ENCODE results near the gene MX1.

The MX1 gene, protein sequence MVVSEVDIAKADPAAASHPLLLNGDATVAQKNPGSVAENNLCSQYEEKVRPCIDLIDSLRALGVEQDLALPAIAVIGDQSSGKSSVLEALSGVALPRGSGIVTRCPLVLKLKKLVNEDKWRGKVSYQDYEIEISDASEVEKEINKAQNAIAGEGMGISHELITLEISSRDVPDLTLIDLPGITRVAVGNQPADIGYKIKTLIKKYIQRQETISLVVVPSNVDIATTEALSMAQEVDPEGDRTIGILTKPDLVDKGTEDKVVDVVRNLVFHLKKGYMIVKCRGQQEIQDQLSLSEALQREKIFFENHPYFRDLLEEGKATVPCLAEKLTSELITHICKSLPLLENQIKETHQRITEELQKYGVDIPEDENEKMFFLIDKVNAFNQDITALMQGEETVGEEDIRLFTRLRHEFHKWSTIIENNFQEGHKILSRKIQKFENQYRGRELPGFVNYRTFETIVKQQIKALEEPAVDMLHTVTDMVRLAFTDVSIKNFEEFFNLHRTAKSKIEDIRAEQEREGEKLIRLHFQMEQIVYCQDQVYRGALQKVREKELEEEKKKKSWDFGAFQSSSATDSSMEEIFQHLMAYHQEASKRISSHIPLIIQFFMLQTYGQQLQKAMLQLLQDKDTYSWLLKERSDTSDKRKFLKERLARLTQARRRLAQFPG

DNA sequence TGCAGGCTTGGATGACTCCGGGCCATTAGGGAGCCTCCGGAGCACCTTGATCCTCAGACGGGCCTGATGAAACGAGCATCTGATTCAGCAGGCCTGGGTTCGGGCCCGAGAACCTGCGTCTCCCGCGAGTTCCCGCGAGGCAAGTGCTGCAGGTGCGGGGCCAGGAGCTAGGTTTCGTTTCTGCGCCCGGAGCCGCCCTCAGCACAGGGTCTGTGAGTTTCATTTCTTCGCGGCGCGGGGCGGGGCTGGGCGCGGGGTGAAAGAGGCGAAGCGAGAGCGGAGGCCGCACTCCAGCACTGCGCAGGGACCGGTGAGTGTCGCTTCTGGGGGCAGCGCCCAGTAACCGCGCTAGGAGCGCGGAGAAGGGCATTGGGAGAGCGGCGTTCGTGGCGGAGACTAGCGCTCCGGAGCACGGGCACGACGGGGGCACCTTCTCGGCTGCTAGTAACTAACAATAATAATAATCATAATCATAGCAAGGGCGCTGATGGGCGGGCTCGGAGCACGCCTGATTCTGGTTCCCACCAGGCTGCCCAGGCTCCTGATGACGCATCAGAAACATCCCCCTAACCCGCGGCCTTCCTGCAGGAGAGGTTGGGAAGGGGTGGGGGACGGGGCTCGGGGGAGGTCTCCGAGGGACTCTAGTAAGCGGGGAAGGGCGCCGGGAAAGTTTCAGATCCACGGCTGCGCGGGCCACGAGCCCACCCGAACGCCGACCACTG is at the start of gene MX1:
Gene MX1 (plus strand): TSS at position 286 of the 722 bp plus-strand sequence. CDS start 5,832 bp downstream, outside the sequence.
- no peaks in the 10 kb centered on the region for H3K36me3 Mint-ChIP-seq (ENCODE audit: low read depth)
- peaks cover 5% of the 10 kb centered on the region for H3K4me1 Mint-ChIP-seq
- H3K27me3 Mint-ChIP-seq (ENCODE audit: low read depth, poor library complexity), result peaks cover 79% of the 10 kb centered on the region
- DNase-seq, result peak; percentile 44
- TF ChIP-seq, protein P1, sequence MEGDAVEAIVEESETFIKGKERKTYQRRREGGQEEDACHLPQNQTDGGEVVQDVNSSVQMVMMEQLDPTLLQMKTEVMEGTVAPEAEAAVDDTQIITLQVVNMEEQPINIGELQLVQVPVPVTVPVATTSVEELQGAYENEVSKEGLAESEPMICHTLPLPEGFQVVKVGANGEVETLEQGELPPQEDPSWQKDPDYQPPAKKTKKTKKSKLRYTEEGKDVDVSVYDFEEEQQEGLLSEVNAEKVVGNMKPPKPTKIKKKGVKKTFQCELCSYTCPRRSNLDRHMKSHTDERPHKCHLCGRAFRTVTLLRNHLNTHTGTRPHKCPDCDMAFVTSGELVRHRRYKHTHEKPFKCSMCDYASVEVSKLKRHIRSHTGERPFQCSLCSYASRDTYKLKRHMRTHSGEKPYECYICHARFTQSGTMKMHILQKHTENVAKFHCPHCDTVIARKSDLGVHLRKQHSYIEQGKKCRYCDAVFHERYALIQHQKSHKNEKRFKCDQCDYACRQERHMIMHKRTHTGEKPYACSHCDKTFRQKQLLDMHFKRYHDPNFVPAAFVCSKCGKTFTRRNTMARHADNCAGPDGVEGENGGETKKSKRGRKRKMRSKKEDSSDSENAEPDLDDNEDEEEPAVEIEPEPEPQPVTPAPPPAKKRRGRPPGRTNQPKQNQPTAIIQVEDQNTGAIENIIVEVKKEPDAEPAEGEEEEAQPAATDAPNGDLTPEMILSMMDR (IDR thresholded peaks at IDR 0.05), result no peak
- peak within 1 kb of the TSS; percentile 76 for H3K4me3 Mint-ChIP-seq
- no peaks in the 10 kb centered on the region for H3K9me3 Mint-ChIP-seq
- H3K27ac Mint-ChIP-seq, result no peak within 1 kb of the TSS

DNA sequence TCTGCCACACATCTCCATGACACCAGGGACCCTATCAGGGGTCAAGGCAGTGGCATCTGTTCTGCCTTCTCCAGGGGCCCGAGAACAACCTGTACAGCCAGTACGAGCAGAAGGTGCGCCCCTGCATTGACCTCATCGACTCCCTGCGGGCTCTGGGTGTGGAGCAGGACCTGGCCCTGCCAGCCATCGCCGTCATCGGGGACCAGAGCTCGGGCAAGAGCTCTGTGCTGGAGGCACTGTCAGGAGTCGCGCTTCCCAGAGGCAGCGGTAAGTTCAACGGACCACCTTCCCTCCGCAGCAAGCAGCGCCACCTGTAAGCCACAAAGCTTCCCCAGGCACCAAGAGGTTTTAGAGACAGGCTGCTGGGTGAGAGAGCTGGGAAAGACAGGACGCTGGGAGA is 48.3 kb upstream of the MX1 start:
- no peaks in the 10 kb centered on the region for H3K36me3 Mint-ChIP-seq (ENCODE audit: low read depth)
- no peak overlapping the region for H3K4me3 Mint-ChIP-seq
- H3K9me3 Mint-ChIP-seq, result peaks cover 11% of the 10 kb centered on the region
- peak overlapping the region; percentile 50 for H3K27ac Mint-ChIP-seq
- TF ChIP-seq, protein P1 (IDR thresholded peaks at IDR 0.05), result no peak
- peaks cover 14% of the 10 kb centered on the region for H3K27me3 Mint-ChIP-seq (ENCODE audit: low read depth, poor library complexity)
- no peaks in the 10 kb centered on the region for H3K4me1 Mint-ChIP-seq
- no peak for DNase-seq

GRCh38 chr21:41378849-41379248 is 47.2 kb upstream of the MX1 start:
- Mint-ChIP-seq H3K27me3 (ENCODE audit: low read depth, poor library complexity) (peaks cover 14% of the 10 kb centered on the region), H3K9me3 (peaks cover 15% of the 10 kb centered on the region), H3K36me3 (ENCODE audit: low read depth) (no peaks in the 10 kb centered on the region), H3K4me1 (no peaks in the 10 kb centered on the region), H3K27ac (no peak overlapping the region), H3K4me3 (no peak overlapping the region)
- no peak for DNase-seq
- TF ChIP-seq, protein P1 (IDR thresholded peaks at IDR 0.05), result no peak

DNA sequence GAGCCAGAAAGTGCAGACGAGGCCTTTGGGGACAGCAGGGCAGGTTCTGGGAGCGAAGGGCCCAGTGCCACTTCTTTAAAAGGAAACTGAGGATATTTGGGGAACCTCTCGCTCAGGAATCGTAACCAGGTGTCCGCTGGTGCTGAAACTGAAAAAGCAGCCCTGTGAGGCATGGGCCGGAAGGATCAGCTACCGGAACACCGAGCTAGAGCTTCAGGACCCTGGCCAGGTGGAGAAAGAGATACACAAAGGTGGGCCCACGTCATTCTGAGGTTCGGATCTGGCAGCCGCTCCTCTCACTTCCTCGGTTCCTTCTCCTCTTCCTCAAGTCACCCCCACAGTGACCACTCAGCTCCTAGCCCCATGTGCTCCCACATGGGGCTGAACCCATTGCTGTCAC is 46.1 kb upstream of the MX1 start:
- TF ChIP-seq, protein P1 (IDR thresholded peaks at IDR 0.05), result no peak
- no peaks in the 10 kb centered on the region for H3K4me1 Mint-ChIP-seq
- no peak overlapping the region for H3K4me3 Mint-ChIP-seq
- no peaks in the 10 kb centered on the region for H3K36me3 Mint-ChIP-seq (ENCODE audit: low read depth)
- no peak overlapping the region for H3K27ac Mint-ChIP-seq
- H3K9me3 Mint-ChIP-seq, result peaks cover 20% of the 10 kb centered on the region
- DNase-seq, result no peak
- H3K27me3 Mint-ChIP-seq (ENCODE audit: low read depth, poor library complexity), result peaks cover 14% of the 10 kb centered on the region

- no peak for DNase-seq
- peaks cover 28% of the 10 kb centered on the region for H3K9me3 Mint-ChIP-seq
- no peak overlapping the region for H3K27ac Mint-ChIP-seq
- H3K4me1 Mint-ChIP-seq, result no peaks in the 10 kb centered on the region
- no peak overlapping the region for H3K4me3 Mint-ChIP-seq
- peaks cover 10% of the 10 kb centered on the region for H3K27me3 Mint-ChIP-seq (ENCODE audit: low read depth, poor library complexity)
- no peaks in the 10 kb centered on the region for H3K36me3 Mint-ChIP-seq (ENCODE audit: low read depth)
- TF ChIP-seq, protein P1 (IDR thresholded peaks at IDR 0.05), result no peak
These were observed 44.3 kb upstream of the MX1 start for GRCh38 chr21:41381731-41382130.

Measured in nephron progenitor cell (in vitro differentiated cells).